SK-N-SH treated with all-trans-retinoic acid at 6 μM for 48 hours (cell line): ENCODE data around the gene RTBDN.

ENCODE experiments used
- ARNTL ChIP-seq: fragments of 450-650 bp; formaldehyde crosslinking; IDR thresholded peaks from 2 replicates; pipeline ENCODE4 v1.5.0; 2020; ENCODE audit warnings: low read depth, mild to moderate bottlenecking, moderate library complexity, borderline replicate concordance
- BACH2 ChIP-seq: fragments of 250-450 bp; sonication (Bioruptor Pico); IDR thresholded peaks from 2 replicates; pipeline ENCODE4 v1.9.0; 2021; ENCODE audit warnings: mild to moderate bottlenecking, borderline replicate concordance
- CSRNP3 ChIP-seq: fragments of 250-450 bp; sonication (Bioruptor Pico); IDR thresholded peaks from 2 replicates; pipeline ENCODE4 v1.5.1; 2021; ENCODE audit warnings: mild to moderate bottlenecking, moderate library complexity
- GLIS3 ChIP-seq: fragments of 250-450 bp; sonication (Bioruptor Pico); IDR thresholded peaks from 2 replicates; pipeline ENCODE4 v1.5.0; 2020; ENCODE audit warnings: mild to moderate bottlenecking, moderate library complexity
- OSR1 ChIP-seq: fragments of 250-450 bp; sonication (Bioruptor Pico); IDR thresholded peaks from 2 replicates; pipeline ENCODE4 v1.8.0; 2022; ENCODE audit warnings: moderate library complexity, mild to moderate bottlenecking, inconsistent platforms
- PATZ1 ChIP-seq: fragments of 250-450 bp; sonication (Bioruptor Pico); IDR thresholded peaks from 2 replicates; pipeline ENCODE4 v1.8.0; 2020; ENCODE audit warnings: mild to moderate bottlenecking, moderate library complexity, borderline replicate concordance
- POU6F1 ChIP-seq: fragments of 250-450 bp; sonication (Bioruptor Pico); IDR thresholded peaks from 2 replicates; pipeline ENCODE4 v1.8.0; 2021; ENCODE audit warnings: low read depth, mild to moderate bottlenecking, moderate library complexity, borderline replicate concordance
- RARB ChIP-seq: fragments of 250-450 bp; sonication (Bioruptor Pico); IDR thresholded peaks from 2 replicates; pipeline ENCODE4 v1.8.0; 2021; ENCODE audit warnings: mild to moderate bottlenecking, moderate library complexity
- TOX ChIP-seq: fragments of 250-450 bp; sonication (Bioruptor Pico); IDR thresholded peaks from 2 replicates; pipeline ENCODE4 v1.8.0; 2021; ENCODE audit warnings: mild to moderate bottlenecking, moderate library complexity, borderline replicate concordance
- ZFP3 ChIP-seq: fragments of 250-450 bp; sonication (Bioruptor Pico); IDR thresholded peaks from 2 replicates; pipeline ENCODE4 v1.5.0; 2020; ENCODE audit warnings: mild to moderate bottlenecking, moderate library complexity
- ZFP30 ChIP-seq: fragments of 450-650 bp; formaldehyde crosslinking; IDR thresholded peaks from 2 replicates; pipeline ENCODE4 v1.5.0; 2022; ENCODE audit warnings: mild to moderate bottlenecking, moderate library complexity
- ZNF70 ChIP-seq: fragments of 450-650 bp; formaldehyde crosslinking; IDR thresholded peaks from 2 replicates; pipeline ENCODE4 v1.5.0; 2020; ENCODE audit warnings: mild to moderate bottlenecking, moderate library complexity

GRCh38 chr19:12787458-12787857 is 46.9 kb downstream of the RTBDN start:
- TF ChIP-seq ZFP3 (CRISPR knock-in tag) (no peak), OSR1 (CRISPR knock-in tag) (no peak), ZFP30 (CRISPR knock-in tag) (no peak), ARNTL (CRISPR knock-in tag) (no peak), TOX (no peak), PATZ1 (CRISPR knock-in tag) (no peak), GLIS3 (CRISPR knock-in tag) (no peak), CSRNP3 (CRISPR knock-in tag) (no peak), ZNF70 (CRISPR knock-in tag) (no peak), POU6F1 (CRISPR knock-in tag) (no peak), RARB (no peak), BACH2 (CRISPR knock-in tag) (no peak)
